HEK293 (cell line): ENCODE results near the gene TULP1.

Source experiments
- CTCF ChIP-seq: fragments of 450-650 bp; formaldehyde crosslinking; IDR thresholded peaks from 2 replicates; pipeline ENCODE4 v1.5.1; 2016; ENCODE audit warnings: missing biosample characterization, missing genetic modification characterization
- PBX3 ChIP-seq: sonication (generic); formaldehyde crosslinking; IDR thresholded peaks from 2 replicates; pipeline ENCODE4 v1.8.1; 2022; ENCODE audit warnings: mild to moderate bottlenecking, moderate library complexity, missing genetic modification reagents
- ZBTB8A ChIP-seq: fragments of 450-650 bp; formaldehyde crosslinking; IDR thresholded peaks from 2 replicates; pipeline ENCODE4 v1.5.1; 2016; ENCODE audit warnings: missing biosample characterization, missing genetic modification characterization
- ZNF132 ChIP-seq: fragments of 450-650 bp; formaldehyde crosslinking; IDR thresholded peaks from 2 replicates; pipeline ENCODE4 v1.5.1; 2017; ENCODE audit warnings: missing biosample characterization, missing genetic modification characterization, borderline replicate concordance
- ZNF18 ChIP-seq: fragments of 450-650 bp; formaldehyde crosslinking; IDR thresholded peaks from 2 replicates; pipeline ENCODE4 v1.5.1; 2016; ENCODE audit warnings: missing biosample characterization, missing genetic modification characterization
- ZNF555 ChIP-seq: fragments of 450-650 bp; formaldehyde crosslinking; conservative IDR thresholded peaks from 2 replicates; pipeline ENCODE4 v1.5.1; 2017; ENCODE audit warnings: missing biosample characterization, mild to moderate bottlenecking, missing genetic modification characterization, inconsistent platforms
- ZNF704 ChIP-seq: fragments of 450-650 bp; formaldehyde crosslinking; IDR thresholded peaks from 2 replicates; pipeline ENCODE4 v1.5.1; 2016; ENCODE audit warnings: missing biosample characterization, missing genetic modification characterization

- TF ChIP-seq CTCF: no peak
- TF ChIP-seq PBX3 (CRISPR knock-in tag): no peak
- no peak for TF ChIP-seq ZNF704 (tag by site-specific recombination)
- TF ChIP-seq ZNF132 (tag by site-specific recombination): no peak
- no peak for TF ChIP-seq ZNF555 (tag by site-specific recombination)
- no peak for TF ChIP-seq ZNF18 (tag by site-specific recombination)
- no peak for TF ChIP-seq ZBTB8A
These were observed 8.5 kb upstream of the TULP1 start for GRCh38 chr6:35521235-35521634.
